Keratinocyte (primary cell): Measurements from ENCODE around the gene RAB34.

ENCODE experiments used
- EZH2 ChIP-seq: IDR thresholded peaks from one replicate; pipeline ENCODE4 v1.6.1; 2012; ENCODE audit warnings: inconsistent platforms, mild to moderate bottlenecking, low read length, moderate library complexity
- TF ChIP-seq, protein P1 (sequence below), 3 experiments: IDR thresholded peaks in 1 of 3; conservative IDR thresholded peaks in 1 of 3; optimal IDR thresholded peaks in 1 of 3; 2 replicates in 2 of 3; 3 replicates in 1 of 3; pipeline versions ENCODE3 to v1.5.1; 2011; ENCODE audit warnings: low read length in 3 of 3, mild to moderate bottlenecking in 3 of 3, moderate library complexity in 2 of 3, control low read depth in 1 of 3, inconsistent platforms in 1 of 3; ENCODE audit not compliant: insufficient read depth in 2 of 3; ENCODE audit errors: extremely low read depth in 1 of 3

DNA sequence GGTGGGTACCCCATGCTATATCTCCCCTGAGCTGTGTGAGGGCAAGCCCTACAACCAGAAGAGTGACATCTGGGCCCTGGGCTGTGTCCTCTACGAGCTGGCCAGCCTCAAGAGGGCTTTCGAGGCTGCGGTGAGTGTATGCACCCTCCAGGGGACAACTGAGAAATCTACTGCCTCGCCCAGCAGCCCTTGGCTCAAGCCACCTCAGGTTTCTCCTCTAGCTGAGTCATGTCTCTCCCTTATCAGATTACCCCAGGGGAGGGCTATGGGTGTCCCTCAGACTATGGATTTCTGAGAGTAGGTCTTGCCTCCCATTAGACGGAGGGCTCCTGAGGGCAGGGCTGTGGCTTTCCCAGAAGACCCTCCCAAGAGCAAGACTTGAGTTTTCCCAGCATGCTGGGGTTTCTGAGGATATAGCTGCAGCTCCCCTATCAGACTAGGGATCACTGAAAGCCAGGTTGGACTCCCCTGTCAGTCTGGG, 17.6 kb upstream of the RAB34 start:
- TF ChIP-seq, protein P1, sequence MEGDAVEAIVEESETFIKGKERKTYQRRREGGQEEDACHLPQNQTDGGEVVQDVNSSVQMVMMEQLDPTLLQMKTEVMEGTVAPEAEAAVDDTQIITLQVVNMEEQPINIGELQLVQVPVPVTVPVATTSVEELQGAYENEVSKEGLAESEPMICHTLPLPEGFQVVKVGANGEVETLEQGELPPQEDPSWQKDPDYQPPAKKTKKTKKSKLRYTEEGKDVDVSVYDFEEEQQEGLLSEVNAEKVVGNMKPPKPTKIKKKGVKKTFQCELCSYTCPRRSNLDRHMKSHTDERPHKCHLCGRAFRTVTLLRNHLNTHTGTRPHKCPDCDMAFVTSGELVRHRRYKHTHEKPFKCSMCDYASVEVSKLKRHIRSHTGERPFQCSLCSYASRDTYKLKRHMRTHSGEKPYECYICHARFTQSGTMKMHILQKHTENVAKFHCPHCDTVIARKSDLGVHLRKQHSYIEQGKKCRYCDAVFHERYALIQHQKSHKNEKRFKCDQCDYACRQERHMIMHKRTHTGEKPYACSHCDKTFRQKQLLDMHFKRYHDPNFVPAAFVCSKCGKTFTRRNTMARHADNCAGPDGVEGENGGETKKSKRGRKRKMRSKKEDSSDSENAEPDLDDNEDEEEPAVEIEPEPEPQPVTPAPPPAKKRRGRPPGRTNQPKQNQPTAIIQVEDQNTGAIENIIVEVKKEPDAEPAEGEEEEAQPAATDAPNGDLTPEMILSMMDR (optimal IDR thresholded peaks at IDR 0.05 in 1 of 3, IDR thresholded peaks at IDR 0.05 in 1 of 3, conservative IDR thresholded peaks at IDR 0.05 in 1 of 3; ENCODE audit: extremely low read depth in 1 of 3, insufficient read depth in 2 of 3, low read length in 3 of 3) = peak in 1 of 3 experiments; percentile 8
- no peak for TF ChIP-seq EZH2
